GM13977 (cell line): Measurements from ENCODE around the gene RNF123.

ENCODE experiments used
- DNase-seq: peaks from one replicate; pipeline ENCODE4 v3.0.0; 2012; ENCODE audit warnings: low spot score
- in situ Hi-C: fragments of 300-500 bp; cut with MboI; formaldehyde crosslinking; loops from one replicate; pipeline ENCODE4 v1.12.0; 2022; ENCODE audit warnings: low sequenced_read_pairs, low pct_unique_long_range_greater_than_20kb, mixed read lengths, inconsistent platforms; ENCODE audit not compliant: unreplicated experiment
- TF ChIP-seq, protein P1 (sequence below): IDR thresholded peaks from 2 replicates; pipeline ENCODE4 v1.5.1; 2012; ENCODE audit warnings: mild to moderate bottlenecking, control low read depth; ENCODE audit not compliant: insufficient read depth; ENCODE audit errors: extremely low read depth, missing control alignments

The RNF123 gene

GRCh38 chr3:49657208-49657915 lies 32.0 kb upstream of the RNF123 start:
- in situ Hi-C loops, result no loop called here
- TF ChIP-seq, protein P1, sequence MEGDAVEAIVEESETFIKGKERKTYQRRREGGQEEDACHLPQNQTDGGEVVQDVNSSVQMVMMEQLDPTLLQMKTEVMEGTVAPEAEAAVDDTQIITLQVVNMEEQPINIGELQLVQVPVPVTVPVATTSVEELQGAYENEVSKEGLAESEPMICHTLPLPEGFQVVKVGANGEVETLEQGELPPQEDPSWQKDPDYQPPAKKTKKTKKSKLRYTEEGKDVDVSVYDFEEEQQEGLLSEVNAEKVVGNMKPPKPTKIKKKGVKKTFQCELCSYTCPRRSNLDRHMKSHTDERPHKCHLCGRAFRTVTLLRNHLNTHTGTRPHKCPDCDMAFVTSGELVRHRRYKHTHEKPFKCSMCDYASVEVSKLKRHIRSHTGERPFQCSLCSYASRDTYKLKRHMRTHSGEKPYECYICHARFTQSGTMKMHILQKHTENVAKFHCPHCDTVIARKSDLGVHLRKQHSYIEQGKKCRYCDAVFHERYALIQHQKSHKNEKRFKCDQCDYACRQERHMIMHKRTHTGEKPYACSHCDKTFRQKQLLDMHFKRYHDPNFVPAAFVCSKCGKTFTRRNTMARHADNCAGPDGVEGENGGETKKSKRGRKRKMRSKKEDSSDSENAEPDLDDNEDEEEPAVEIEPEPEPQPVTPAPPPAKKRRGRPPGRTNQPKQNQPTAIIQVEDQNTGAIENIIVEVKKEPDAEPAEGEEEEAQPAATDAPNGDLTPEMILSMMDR, result no peak
- DNase-seq, result no peak

GRCh38 chr3:49658711-49659110 lies 30.6 kb upstream of the RNF123 start:
- DNase-seq, result no peak
- TF ChIP-seq, protein P1, result no peak
- in situ Hi-C loops, result no loop called here

GRCh38 chr3:49659756-49660155 lies 29.6 kb upstream of the RNF123 start:
- in situ Hi-C loops, result no loop called here
- no peak for DNase-seq
- TF ChIP-seq, protein P1, result no peak

DNA sequence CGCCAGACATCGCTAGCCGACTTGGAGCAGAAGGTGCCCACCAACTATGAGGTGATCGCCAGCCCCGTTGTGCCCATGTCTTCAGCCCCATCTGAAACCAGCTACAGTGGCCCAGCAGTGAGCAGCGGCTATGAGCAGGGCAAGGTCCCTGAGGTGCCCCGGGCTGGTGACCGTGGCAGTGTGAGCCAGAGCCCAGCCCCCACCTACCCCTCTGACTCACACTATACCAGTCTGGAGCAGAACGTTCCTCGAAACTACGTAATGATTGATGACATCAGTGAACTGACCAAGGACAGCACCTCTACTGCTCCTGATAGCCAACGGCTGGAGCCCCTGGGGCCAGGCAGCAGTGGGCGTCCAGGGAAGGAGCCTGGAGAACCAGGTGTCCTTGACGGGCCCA lies 28.1 kb upstream of the RNF123 start:
- in situ Hi-C loops, result no loop called here
- no peak for DNase-seq
- TF ChIP-seq, protein P1, result no peak

DNA sequence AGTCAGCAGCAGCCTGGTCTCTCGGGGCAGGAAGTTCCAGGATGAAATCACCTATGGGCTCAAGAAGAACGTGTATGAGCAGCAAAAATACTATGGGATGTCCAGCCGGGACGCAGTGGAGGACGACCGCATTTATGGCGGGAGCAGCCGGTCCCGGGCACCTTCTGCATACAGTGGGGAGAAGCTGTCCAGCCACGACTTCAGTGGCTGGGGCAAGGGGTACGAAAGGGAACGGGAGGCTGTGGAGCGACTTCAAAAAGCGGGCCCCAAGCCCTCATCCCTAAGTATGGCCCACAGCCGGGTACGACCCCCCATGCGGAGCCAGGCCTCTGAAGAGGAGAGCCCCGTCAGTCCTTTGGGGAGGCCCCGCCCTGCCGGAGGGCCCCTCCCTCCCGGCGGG lies 27.3 kb upstream of the RNF123 start:
- DNase-seq, result no peak
- TF ChIP-seq, protein P1, result no peak
- in situ Hi-C loops, result no loop called here

DNA sequence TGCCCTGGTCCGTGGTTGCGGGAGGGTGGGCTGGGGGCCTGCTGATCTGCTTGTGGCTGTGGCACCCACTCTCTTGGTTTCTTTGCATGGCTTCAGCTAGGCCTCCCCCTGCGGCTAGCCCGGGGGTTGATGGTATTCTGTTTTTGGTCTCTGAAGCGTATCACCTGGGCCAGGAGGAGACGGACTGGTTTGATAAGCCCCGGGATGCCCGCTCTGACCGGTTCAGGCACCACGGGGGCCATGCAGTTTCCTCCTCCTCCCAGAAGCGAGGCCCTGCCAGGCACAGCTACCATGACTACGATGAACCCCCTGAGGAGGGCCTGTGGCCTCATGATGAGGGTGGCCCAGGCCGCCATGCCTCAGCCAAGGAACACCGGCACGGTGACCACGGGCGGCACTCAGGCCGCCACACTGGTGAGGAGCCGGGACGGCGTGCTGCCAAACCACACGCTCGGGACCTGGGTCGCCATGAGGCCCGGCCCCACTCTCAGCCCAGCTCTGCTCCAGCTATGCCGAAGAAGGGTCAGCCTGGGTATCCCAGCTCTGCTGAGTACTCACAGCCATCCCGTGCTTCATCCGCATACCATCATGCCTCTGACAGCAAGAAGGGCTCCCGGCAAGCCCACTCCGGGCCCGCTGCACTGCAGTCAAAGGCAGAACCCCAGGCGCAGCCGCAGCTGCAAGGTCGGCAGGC lies 26.5 kb upstream of the RNF123 start:
- DNase-seq, result no peak
- in situ Hi-C loops, result no loop called here
- TF ChIP-seq, protein P1, result no peak
